GM04504 (cell line): ENCODE data around the gene IGSF23.
"Not testable (repeated sequence)": the region's sequence is repeated elsewhere in the genome, so short reads cannot be mapped to it uniquely, and the experiment has no call there.

Experiments
- DNase-seq: peaks from one replicate; pipeline ENCODE4 v3.0.0-alpha.2; 2012; ENCODE audit warnings: low read depth

IGSF23 gene

GRCh38 chr19:44611812-44612295 is 1.5 kb upstream of the IGSF23 start:
- DNase-seq: no peak

GRCh38 chr19:44614313-44614712 is 950 bp downstream of the IGSF23 start:
- DNase-seq: no peak

DNA sequence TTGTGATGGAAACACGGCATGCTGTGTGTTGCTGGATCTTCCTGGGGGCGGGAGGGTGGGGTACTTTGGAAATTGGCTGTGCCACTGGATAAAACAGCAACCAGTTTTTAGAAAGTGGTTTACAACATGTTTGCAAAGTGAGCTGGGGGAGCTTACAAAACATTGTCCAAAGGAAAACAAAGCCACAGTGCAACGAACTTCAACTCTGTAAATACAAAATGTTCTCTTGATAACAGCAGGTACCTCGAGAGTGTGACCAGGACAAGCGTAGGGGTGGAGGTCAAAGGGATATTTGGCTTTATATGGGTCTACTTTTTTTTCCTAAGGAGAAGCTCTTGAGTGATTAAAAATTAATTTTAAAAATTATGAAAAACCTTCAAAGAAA is 2.5 kb downstream of the IGSF23 start:
- DNase-seq: no peak

- no peak for DNase-seq
Observed at GRCh38 chr19:44617110-44617880, 3.9 kb downstream of the IGSF23 start.

- no peak for DNase-seq
Observed at GRCh38 chr19:44618640-44619357, 5.4 kb downstream of the IGSF23 start.

GRCh38 chr19:44620667-44621066 is 7.3 kb downstream of the IGSF23 start:
- DNase-seq: no peak

- no peak for DNase-seq
Observed at GRCh38 chr19:44621367-44621766, 8.0 kb downstream of the IGSF23 start.

DNA sequence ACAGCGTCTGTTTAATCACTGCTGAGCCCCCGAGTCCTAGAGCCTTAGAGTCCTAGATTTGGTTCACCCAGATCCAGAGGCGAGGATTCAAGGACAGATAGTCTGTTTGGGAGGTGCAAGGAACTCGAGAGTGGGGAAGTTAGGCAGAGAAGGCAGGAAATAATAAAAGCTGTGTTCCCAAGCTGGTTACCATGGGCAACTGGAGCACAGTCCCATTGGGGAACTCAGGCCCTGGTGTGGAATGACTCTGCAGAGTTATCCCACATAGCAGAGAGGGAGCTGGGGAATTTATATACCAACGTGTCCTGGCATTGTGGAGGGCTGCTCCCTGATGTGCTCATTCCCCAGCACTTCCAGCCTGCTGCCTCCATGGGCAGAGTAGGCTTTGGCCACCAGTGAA is 9.7 kb downstream of the IGSF23 start:
- DNase-seq: peak; percentile 61

- no peak for DNase-seq
Observed at GRCh38 chr19:44623626-44624025, 10.3 kb downstream of the IGSF23 start.

DNA sequence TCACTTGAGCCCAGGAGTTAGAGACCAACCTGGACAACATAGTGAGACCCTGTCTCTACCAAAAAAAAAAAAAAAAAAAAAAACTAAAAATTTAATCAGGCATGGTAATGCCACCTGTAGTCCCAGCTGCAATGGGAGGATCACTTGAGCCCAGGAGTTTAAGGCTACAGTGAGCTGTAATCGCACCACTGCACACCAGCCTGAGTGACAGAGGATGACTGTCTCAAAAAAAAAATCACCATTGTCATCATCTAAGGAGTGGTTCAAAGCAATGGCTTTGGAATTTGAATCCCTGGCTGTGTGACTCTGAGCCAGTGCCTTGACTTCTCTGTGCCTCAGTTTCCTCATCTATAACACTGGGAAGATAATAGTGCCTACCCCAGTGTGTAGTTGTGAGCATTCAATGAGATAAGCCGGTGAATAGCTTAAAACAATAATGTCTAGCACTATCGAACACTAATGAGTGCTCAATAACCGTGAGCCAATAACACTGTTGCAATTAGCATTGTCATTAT is 11.5 kb downstream of the IGSF23 start:
- DNase-seq: no peak

DNA sequence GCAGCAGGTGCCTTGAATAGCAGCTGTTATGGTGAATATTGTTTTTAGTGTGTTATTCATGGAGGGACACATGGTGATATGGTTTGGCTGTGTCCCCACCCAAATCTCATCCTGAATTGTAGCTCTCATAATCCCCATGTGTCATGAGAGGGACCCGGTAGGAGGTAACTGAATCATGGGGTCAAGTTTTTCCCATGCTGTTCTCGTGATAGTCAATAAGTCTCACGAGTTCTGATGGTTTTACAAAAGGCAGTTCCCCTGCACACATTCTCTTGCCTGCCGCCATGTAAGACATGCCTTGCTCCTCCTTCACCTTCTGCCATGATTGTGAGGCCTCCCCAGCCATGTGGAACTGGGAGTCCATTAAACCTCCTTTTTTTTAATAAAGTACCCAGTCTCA is 12.3 kb downstream of the IGSF23 start:
- DNase-seq: not testable (repeated sequence)

DNA sequence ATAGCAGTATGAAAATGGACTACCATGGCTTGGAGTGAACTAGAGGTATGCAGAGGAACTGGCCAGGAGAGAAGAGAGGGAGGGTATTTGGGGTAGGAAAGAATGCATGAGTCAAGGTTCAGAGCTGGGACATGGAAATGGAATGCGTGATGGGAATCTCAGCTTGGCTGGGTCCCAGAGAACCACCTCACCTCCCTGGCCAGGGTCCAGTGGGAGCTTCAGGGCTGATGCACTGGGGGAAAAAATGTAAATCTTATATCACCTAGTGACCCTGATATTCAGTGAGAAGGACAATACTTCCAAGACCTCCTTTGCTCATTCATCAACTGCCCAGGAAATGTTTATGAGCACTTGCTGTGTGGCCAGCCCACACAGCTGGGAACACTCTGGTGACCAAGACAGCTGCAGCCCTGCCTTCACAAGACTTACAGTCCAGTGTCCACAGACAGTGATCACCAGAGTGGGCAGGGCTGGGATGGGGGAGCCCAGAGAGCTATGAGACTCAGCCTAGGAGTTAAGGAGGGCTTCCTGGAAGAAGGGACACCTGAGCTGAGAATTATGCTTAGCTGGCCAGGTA is 12.8 kb downstream of the IGSF23 start:
- DNase-seq: peak; percentile 98

DNA sequence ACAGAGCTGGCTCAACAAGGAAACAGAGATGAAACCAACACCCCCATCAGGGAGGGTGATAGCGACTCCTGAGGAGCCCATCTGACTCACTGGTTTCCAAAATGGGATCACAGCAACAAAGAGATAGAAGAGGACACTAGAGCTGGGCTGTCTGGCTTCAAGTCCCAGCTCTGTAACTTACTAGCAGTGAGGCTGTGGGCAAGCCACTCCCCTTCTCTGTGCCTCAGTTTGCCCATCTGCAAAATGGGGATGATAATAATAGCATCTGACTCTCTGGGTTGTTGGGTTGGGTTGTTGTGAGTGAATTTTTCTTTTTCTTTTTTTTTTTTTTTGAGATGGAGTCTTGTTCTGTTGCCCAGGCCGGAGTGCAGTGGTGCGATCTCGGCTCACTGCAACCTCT is 14.3 kb downstream of the IGSF23 start:
- no peak for DNase-seq

- DNase-seq: no peak
Observed at GRCh38 chr19:44628793-44629192, 15.4 kb downstream of the IGSF23 start.

GRCh38 chr19:44631611-44632010 is 18.2 kb downstream of the IGSF23 start:
- DNase-seq: not testable (repeated sequence)

- DNase-seq: not testable (repeated sequence)
Observed at GRCh38 chr19:44634058-44634457, 20.7 kb downstream of the IGSF23 start.

DNA sequence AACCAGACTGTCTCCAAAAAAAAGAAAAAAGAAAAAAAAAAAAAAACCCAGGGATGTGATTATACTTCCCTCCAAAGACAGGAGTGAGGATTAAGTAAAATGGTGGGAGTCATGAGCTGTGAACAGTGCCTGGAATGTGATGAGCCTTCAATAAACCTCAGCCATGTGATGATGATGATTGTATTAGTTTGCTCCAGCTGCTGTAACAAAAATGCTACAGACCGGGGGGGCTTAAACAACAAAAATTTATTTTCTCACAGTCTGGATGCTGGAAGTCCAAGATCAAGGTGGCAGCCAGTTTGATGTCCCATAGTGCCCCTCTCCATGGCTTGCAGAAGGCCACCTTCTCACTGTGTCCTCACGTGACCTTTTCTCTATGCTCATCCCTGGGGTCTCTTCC is 21.4 kb downstream of the IGSF23 start:
- no peak for DNase-seq

- no peak for DNase-seq
Observed at GRCh38 chr19:44635581-44636438, 22.4 kb downstream of the IGSF23 start.

DNA sequence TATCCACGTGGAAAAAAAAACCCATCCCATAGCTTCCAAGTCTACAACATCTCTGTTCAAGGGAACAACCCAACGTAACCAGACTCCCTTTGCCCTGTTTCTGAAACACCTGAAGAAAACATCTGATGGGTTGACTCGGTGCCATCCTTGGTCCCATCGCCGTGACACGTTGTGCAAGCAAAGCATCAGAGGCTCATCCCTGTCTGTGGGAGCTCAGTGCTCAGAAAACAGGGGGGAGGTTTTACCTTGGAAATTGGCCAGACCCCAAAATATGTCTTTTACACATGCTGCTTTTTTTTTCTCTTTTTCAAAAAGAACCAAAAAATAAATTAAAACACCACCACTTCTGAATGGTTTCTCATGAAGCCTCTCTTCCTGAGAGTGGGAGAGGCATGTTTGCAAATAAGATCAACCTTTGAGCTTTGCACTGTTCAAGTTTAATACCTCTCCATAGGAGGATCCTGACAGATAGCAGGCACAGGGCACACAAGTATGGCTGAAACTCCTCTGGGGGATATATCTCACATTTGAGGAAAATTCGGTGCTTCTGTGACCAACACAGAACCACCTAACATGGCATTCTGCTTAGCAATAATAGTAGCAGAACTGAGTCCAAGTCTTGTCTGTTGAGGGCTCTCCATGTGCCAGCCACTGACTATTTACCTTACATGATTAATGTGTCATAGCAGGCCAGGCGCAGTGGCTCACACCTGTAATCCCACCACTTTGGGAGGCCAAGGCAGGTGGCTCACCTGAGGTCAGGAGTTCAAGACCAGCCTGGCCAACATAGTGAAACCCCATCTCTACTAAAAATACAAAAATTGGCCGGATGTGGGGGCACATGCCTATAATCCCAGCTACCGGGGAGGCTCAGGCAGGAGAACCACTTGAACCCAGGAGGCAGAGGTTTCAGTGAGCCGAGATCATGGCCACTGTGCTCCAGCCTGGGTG is 23.4 kb downstream of the IGSF23 start:
- no peak for DNase-seq

DNA sequence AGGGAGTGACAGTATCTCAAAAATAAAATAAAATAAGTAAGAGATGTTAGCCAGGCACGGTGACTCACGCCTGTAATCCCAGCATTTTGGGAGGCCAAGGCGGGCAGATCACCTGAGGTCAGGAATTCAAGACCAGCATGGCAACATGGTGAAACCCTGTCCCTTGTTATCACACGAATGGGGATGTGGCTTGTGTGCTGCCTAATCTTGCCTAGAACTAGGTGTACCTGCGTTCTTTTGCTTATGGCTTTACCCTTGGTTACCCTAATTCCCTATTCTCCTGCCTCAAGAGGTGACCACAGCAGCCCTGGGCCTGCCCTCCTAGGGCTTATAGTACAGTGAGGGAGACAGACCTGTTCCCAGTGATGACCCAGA is 24.0 kb downstream of the IGSF23 start:
- no peak for DNase-seq

DNA sequence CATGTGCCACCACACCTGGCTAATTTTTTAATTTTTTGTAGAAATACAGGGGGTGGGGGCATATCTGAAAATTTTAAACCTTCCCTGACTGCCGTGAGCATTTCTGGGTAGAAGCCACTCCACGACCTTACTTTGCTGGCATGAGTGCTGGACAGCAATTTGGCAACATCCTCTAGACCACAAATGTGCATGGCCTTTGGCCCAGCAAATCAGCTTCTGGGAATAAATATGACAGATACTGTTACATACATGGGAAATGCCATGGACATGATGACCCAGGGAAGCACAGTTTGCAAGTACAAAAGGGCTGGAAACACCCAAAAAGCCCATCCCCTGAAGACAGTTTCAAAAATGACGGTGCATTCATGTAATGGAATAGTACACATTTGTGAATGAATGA is 27.2 kb downstream of the IGSF23 start:
- no peak for DNase-seq
